ENCODE measurements around the gene LBP.

DNA sequence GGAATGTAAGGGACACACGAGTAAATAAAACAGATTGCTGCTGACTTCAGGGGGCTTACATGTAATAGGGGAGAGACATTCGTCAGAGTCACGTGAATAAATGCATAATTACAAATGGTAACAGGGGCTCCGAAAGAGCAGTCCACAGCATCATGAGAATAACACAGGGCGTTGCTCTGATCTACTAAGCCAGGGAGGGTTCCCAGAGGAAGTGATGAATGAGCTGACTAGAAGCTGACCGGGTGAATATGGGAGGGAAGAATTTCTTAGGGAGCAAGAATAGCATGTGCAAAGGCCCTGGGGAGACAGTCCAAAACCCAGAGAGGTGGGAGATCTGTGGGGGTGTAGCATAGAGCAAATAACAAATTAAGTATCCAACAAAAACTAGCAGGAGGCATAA lies 39.9 kb upstream of the LBP start:
- TF ChIP-seq FOXM1 (IDR thresholded peaks at IDR 0.05; ENCODE audit: borderline replicate concordance) (no peak), FOXK2 (IDR thresholded peaks at IDR 0.05) (no peak), BHLHE40 (IDR thresholded peaks at IDR 0.05; ENCODE audit: borderline replicate concordance) (no peak), FOXA1 (IDR thresholded peaks at IDR 0.05) (no peak), SP1 (IDR thresholded peaks at IDR 0.05) (no peak), LEF1 (IDR thresholded peaks at IDR 0.05; ENCODE audit: borderline replicate concordance) (no peak), TARDBP (IDR thresholded peaks at IDR 0.05) (no peak), CTBP1 (IDR thresholded peaks at IDR 0.05; ENCODE audit: borderline replicate concordance) (no peak), L3MBTL2 (conservative IDR thresholded peaks at IDR 0.05) (no peak), SUZ12 (IDR thresholded peaks at IDR 0.05) (no peak), ZNF384 (IDR thresholded peaks at IDR 0.05) (no peak), NFRKB (IDR thresholded peaks at IDR 0.05) (no peak)
- TF ChIP-seq, protein P1, sequence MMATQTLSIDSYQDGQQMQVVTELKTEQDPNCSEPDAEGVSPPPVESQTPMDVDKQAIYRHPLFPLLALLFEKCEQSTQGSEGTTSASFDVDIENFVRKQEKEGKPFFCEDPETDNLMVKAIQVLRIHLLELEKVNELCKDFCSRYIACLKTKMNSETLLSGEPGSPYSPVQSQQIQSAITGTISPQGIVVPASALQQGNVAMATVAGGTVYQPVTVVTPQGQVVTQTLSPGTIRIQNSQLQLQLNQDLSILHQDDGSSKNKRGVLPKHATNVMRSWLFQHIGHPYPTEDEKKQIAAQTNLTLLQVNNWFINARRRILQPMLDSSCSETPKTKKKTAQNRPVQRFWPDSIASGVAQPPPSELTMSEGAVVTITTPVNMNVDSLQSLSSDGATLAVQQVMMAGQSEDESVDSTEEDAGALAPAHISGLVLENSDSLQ (IDR thresholded peaks at IDR 0.05), result no peak
